ENCODE measurements around the gene TNFRSF6B. TPM values are rescaled to one million over a fixed set of nuclear protein-coding genes. Genes with fewer than 3 reads are reported as not detected.

TNFRSF6B gene
- total RNA-seq, 2 donors from 2014 or later = not detected

- Histone ChIP-seq H3K9me3 (ENCODE audit: control insufficient read depth, low read length) (no peaks in the 10 kb centered on the region), H3K36me3 (ENCODE audit: control insufficient read depth, insufficient read depth, low read length) (peaks cover 5% of the 10 kb centered on the region), H3K4me3 (ENCODE audit: low read length) (no peak overlapping the region), H3K4me1 (ENCODE audit: control insufficient read depth, insufficient read depth, low read length) (no peaks in the 10 kb centered on the region), H3K9ac (ENCODE audit: extremely low read depth, low read length, poor library complexity, severe bottlenecking) (no peak overlapping the region), H3K27me3 (ENCODE audit: control insufficient read depth, insufficient read depth, low read length, poor library complexity, severe bottlenecking) (no peaks in the 10 kb centered on the region), H3K27ac (ENCODE audit: low read depth, low read length) (no peak overlapping the region)
- no peak for DNase-seq
- TF ChIP-seq CTCF (conservative IDR thresholded peaks at IDR 0.05) = no peak
- WGBS, 2 experiments (ENCODE audit: insufficient coverage in 1 of 2, insufficient read length in 1 of 2) = 90 to 95% methylated on average over 21 to 23 of the region's 23 CpGs
- no peaks in the 10 kb centered on the region for H3K9me3 Mint-ChIP-seq
- no peak overlapping the region for H3K4me3 Mint-ChIP-seq
- peaks cover 14% of the 10 kb centered on the region for H3K36me3 Mint-ChIP-seq (ENCODE audit: low read depth)
- no peaks in the 10 kb centered on the region for H3K27me3 Mint-ChIP-seq (ENCODE audit: insufficient read depth)
- no peak overlapping the region for H3K27ac Mint-ChIP-seq
- no peaks in the 10 kb centered on the region for H3K4me1 Mint-ChIP-seq
Measured at GRCh38 chr20:63680857-63681608, 15.4 kb upstream of the TNFRSF6B start.

GRCh38 chr20:63681609-63682142 is 14.8 kb upstream of the TNFRSF6B start:
- peaks cover 9% of the 10 kb centered on the region for H3K36me3 Mint-ChIP-seq (ENCODE audit: low read depth)
- TF ChIP-seq CTCF (conservative IDR thresholded peaks at IDR 0.05) = no peak

DNA sequence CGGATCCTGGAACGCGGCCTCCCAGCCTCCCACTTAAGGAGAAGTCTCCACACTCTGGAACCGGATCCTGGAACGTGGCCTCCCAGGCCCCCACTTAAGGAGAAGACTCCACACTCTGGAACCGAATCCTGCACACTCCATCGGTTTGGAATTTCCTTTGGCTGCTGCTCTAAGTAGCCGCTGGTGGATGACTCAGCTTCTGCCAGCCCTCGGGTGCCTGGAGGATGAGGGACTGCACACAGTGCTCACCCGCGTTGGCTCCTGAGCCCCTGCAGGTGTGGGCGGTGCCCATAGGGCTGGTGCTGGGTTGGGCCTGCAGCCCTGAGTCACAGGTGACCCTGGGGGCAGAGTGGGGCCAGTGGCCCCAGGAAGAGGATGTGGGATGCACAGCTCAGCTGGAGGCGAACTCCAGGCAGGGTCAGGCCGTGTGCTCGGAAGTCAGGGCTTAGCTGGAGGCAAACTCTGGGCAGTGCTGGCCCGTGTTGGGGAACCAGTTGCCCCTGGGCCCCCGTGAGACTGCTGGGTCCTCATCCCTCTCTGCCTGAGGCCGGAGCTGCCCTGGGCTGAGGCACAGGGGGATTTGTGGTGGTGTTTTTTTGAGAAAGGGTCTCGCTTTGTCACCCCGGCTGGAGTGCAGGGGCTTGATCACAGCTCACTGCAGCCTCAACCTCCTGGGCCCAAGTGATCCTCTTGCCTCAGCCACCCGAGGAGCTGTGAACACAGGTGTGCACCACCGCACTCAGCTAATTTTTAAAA is 13.9 kb upstream of the TNFRSF6B start:
- Histone ChIP-seq H3K4me3 (ENCODE audit: low read length) (no peak overlapping the region), H3K9ac (ENCODE audit: extremely low read depth, low read length, poor library complexity, severe bottlenecking) (no peak overlapping the region), H3K9me3 (ENCODE audit: control insufficient read depth, low read length) (no peaks in the 10 kb centered on the region), H3K36me3 (ENCODE audit: control insufficient read depth, insufficient read depth, low read length) (peaks cover 5% of the 10 kb centered on the region), H3K27me3 (ENCODE audit: control insufficient read depth, insufficient read depth, low read length, poor library complexity, severe bottlenecking) (no peaks in the 10 kb centered on the region), H3K27ac (ENCODE audit: low read depth, low read length) (no peak overlapping the region), H3K4me1 (ENCODE audit: control insufficient read depth, insufficient read depth, low read length) (no peaks in the 10 kb centered on the region)
- Mint-ChIP-seq H3K36me3 (ENCODE audit: low read depth) (peaks cover 4% of the 10 kb centered on the region), H3K4me1 (no peaks in the 10 kb centered on the region), H3K9me3 (no peaks in the 10 kb centered on the region), H3K4me3 (no peak overlapping the region), H3K27me3 (ENCODE audit: insufficient read depth) (no peaks in the 10 kb centered on the region), H3K27ac (no peak overlapping the region)
- WGBS, 2 experiments (ENCODE audit: insufficient coverage in 1 of 2, insufficient read length in 1 of 2) = 90 to 91% methylated on average over 16 to 22 of the region's 22 CpGs
- DNase-seq = no peak
- TF ChIP-seq CTCF (conservative IDR thresholded peaks at IDR 0.05) = no peak

More at GRCh38 chr20:63681609-63682142, 14.8 kb upstream of the TNFRSF6B start:
- no peaks in the 10 kb centered on the region for H3K9me3 Mint-ChIP-seq
- whole genome bisulfite sequencing, 2 experiments (ENCODE audit: insufficient coverage in 1 of 2, insufficient read length in 1 of 2) = 93 to 98% methylated on average over 6 to 13 of the region's 13 CpGs
- H3K27me3 Mint-ChIP-seq (ENCODE audit: insufficient read depth) = no peaks in the 10 kb centered on the region
- no peak overlapping the region for H3K4me3 Mint-ChIP-seq
- no peak for DNase-seq
- H3K4me3 ChIP-seq (ENCODE audit: low read length) = no peak overlapping the region
- no peaks in the 10 kb centered on the region for H3K9me3 ChIP-seq (ENCODE audit: control insufficient read depth, low read length)
- H3K4me1 ChIP-seq (ENCODE audit: control insufficient read depth, insufficient read depth, low read length) = no peaks in the 10 kb centered on the region
- H3K27me3 ChIP-seq (ENCODE audit: control insufficient read depth, insufficient read depth, low read length, poor library complexity, severe bottlenecking) = no peaks in the 10 kb centered on the region
- H3K27ac ChIP-seq (ENCODE audit: low read depth, low read length) = no peak overlapping the region
- H3K9ac ChIP-seq (ENCODE audit: extremely low read depth, low read length, poor library complexity, severe bottlenecking) = no peak overlapping the region
- peaks cover 5% of the 10 kb centered on the region for H3K36me3 ChIP-seq (ENCODE audit: control insufficient read depth, insufficient read depth, low read length)
- H3K27ac Mint-ChIP-seq = no peak overlapping the region
- no peaks in the 10 kb centered on the region for H3K4me1 Mint-ChIP-seq

Data from endodermal cell (in vitro differentiated cells).